Activated T-cell treated with anti-CD3 and anti-CD28 coated beads, Interleukin-2, amount 50 U/mL, for 72 hours (primary cell): Measurements from ENCODE around the gene DNAJC11. TPM values are rescaled to one million over a fixed set of nuclear protein-coding genes. Genes with fewer than 3 reads are reported as not detected.
A peak's percentile ranks its signal among the peaks of the same experiment; 100 is the strongest.
"Not testable (repeated sequence)": the region's sequence is repeated elsewhere in the genome, so short reads cannot be mapped to it uniquely, and the experiment has no call there.

ENCODE experiments used
- ATAC-seq, 2 donors: fragments of 150-1000 bp; cut with Tn5 transposase; replicated peaks in 1 of 2; 2 replicates each; pipeline ENCODE4 v1.10.0; 2021; ENCODE audit warnings: moderate library complexity in 2 of 2, mild to moderate bottlenecking in 1 of 2
- DNase-seq, 2 donors: peaks; one replicate each; pipeline ENCODE4 v3.0.0; 2021 to 2022; ENCODE audit warnings: mixed read lengths in 1 of 2
- H3K27ac Mint-ChIP-seq: one replicate; pipeline ENCODE4 v1.8.0; 2022; ENCODE audit warnings: mild to moderate bottlenecking, moderate library complexity, mixed read lengths
- H3K27me3 Mint-ChIP-seq: one replicate; pipeline ENCODE4 v1.8.0; 2022; ENCODE audit warnings: low read depth, mixed read lengths
- H3K36me3 Mint-ChIP-seq, 2 donors: one replicate each; pipeline ENCODE4 v1.8.0; 2022; ENCODE audit warnings: mixed read lengths in 2 of 2, mild to moderate bottlenecking in 1 of 2; ENCODE audit not compliant: insufficient read depth in 2 of 2
- H3K4me1 Mint-ChIP-seq: one replicate; pipeline ENCODE4 v1.8.0; 2022; ENCODE audit warnings: low read depth, mixed read lengths
- H3K4me3 Mint-ChIP-seq, 2 donors: one replicate each; pipeline ENCODE4 v1.8.0; 2022; ENCODE audit warnings: mild to moderate bottlenecking in 2 of 2, mixed read lengths in 2 of 2, moderate library complexity in 2 of 2
- H3K9me3 Mint-ChIP-seq, 2 donors: one replicate each; pipeline ENCODE4 v1.8.0; 2022; ENCODE audit warnings: mixed read lengths in 2 of 2
- total RNA-seq, 2 donors: library from RNA; stranded (reverse); gene quantifications; one replicate each; pipeline ENCODE4 v1.2.3, GENCODE V29; 2022

The DNAJC11 gene
- total RNA-seq, 2 donors from 2014 or later, result 39.7 to 56.0 TPM

GRCh38 chr1:6688757-6689156, 12.9 kb downstream of the DNAJC11 start:
- ATAC-seq (no peak), DNase-seq (no peak)
- Mint-ChIP-seq H3K27ac (peak overlapping the region; percentile 5), H3K36me3 (no peaks in the 10 kb centered on the region), H3K9me3 (no peaks in the 10 kb centered on the region), H3K4me3 (no peak overlapping the region), H3K4me1 (peaks cover 13% of the 10 kb centered on the region), H3K27me3 (no peaks in the 10 kb centered on the region)

GRCh38 chr1:6688001-6688400, 13.6 kb downstream of the DNAJC11 start:
- ATAC-seq (no peak), DNase-seq (no peak)
- H3K27ac Mint-ChIP-seq, result no peak overlapping the region
- peaks cover 21% of the 10 kb centered on the region for H3K4me1 Mint-ChIP-seq
- no peaks in the 10 kb centered on the region for H3K27me3 Mint-ChIP-seq
- no peaks in the 10 kb centered on the region for H3K36me3 Mint-ChIP-seq
- no peak overlapping the region for H3K4me3 Mint-ChIP-seq
- no peaks in the 10 kb centered on the region for H3K9me3 Mint-ChIP-seq

- DNase-seq (no peak), ATAC-seq (no peak)
- Mint-ChIP-seq H3K27me3 (no peaks in the 10 kb centered on the region), H3K9me3 (no peaks in the 10 kb centered on the region), H3K27ac (no peak overlapping the region), H3K4me1 (peaks cover 21% of the 10 kb centered on the region), H3K4me3 (no peak overlapping the region), H3K36me3 (no peaks in the 10 kb centered on the region)
Observed at GRCh38 chr1:6686294-6686693, 15.3 kb downstream of the DNAJC11 start.

- H3K9me3 Mint-ChIP-seq, result no peaks in the 10 kb centered on the region
- no peak overlapping the region for H3K27ac Mint-ChIP-seq
- H3K27me3 Mint-ChIP-seq, result no peaks in the 10 kb centered on the region
- no peak for ATAC-seq
- no peak overlapping the region for H3K4me3 Mint-ChIP-seq
- no peak for DNase-seq
- peaks cover 0 to 5% of the 10 kb centered on the region in 2 donors for H3K36me3 Mint-ChIP-seq
- peaks cover 21% of the 10 kb centered on the region for H3K4me1 Mint-ChIP-seq
Observed at GRCh38 chr1:6685381-6685780, 16.2 kb downstream of the DNAJC11 start.

- Mint-ChIP-seq H3K4me3 (no peak overlapping the region), H3K4me1 (peaks cover 12% of the 10 kb centered on the region), H3K27ac (no peak overlapping the region), H3K36me3 (peaks cover 4 to 9% of the 10 kb centered on the region in 2 donors), H3K9me3 (no peaks in the 10 kb centered on the region), H3K27me3 (no peaks in the 10 kb centered on the region)
- DNase-seq (peak in 1 of 2 donors; percentile 5), ATAC-seq (peak; percentile 37 to 83)
Observed at GRCh38 chr1:6683434-6683833, 18.2 kb downstream of the DNAJC11 start.

- Mint-ChIP-seq H3K27ac (no peak overlapping the region), H3K36me3 (peaks cover 4 to 15% of the 10 kb centered on the region in 2 donors), H3K4me3 (no peak overlapping the region), H3K27me3 (no peaks in the 10 kb centered on the region), H3K9me3 (no peaks in the 10 kb centered on the region), H3K4me1 (no peaks in the 10 kb centered on the region)
- no peak for ATAC-seq
- no peak for DNase-seq
Observed at GRCh38 chr1:6675941-6676340, 25.7 kb downstream of the DNAJC11 start.

- Mint-ChIP-seq H3K36me3 (peaks cover 4 to 8% of the 10 kb centered on the region in 2 donors), H3K27ac (no peak overlapping the region), H3K4me3 (no peak overlapping the region), H3K9me3 (no peaks in the 10 kb centered on the region), H3K27me3 (no peaks in the 10 kb centered on the region), H3K4me1 (no peaks in the 10 kb centered on the region)
- ATAC-seq, result no peak
- DNase-seq, result no peak
Observed at GRCh38 chr1:6674771-6675170, 26.8 kb downstream of the DNAJC11 start.

GRCh38 chr1:6673816-6674398, 27.7 kb downstream of the DNAJC11 start:
- Mint-ChIP-seq H3K9me3 (no peaks in the 10 kb centered on the region), H3K36me3 (peaks cover 2 to 6% of the 10 kb centered on the region in 2 donors), H3K4me3 (no peak overlapping the region), H3K4me1 (no peaks in the 10 kb centered on the region), H3K27ac (no peak overlapping the region), H3K27me3 (no peaks in the 10 kb centered on the region)
- ATAC-seq (no peak), DNase-seq (no peak)

GRCh38 chr1:6672558-6672957, 29.1 kb downstream of the DNAJC11 start:
- Mint-ChIP-seq H3K27ac (no peak overlapping the region), H3K27me3 (no peaks in the 10 kb centered on the region), H3K4me1 (no peaks in the 10 kb centered on the region), H3K36me3 (peaks cover 0 to 8% of the 10 kb centered on the region in 2 donors), H3K4me3 (no peak overlapping the region), H3K9me3 (no peaks in the 10 kb centered on the region)
- DNase-seq (no peak), ATAC-seq (no peak)

- Mint-ChIP-seq H3K27ac (no peak overlapping the region), H3K9me3 (no peaks in the 10 kb centered on the region), H3K4me1 (no peaks in the 10 kb centered on the region), H3K4me3 (no peak overlapping the region), H3K27me3 (no peaks in the 10 kb centered on the region), H3K36me3 (peaks cover 2 to 6% of the 10 kb centered on the region in 2 donors)
- DNase-seq, result no peak
- ATAC-seq, result no peak
Observed at GRCh38 chr1:6668503-6668902, 33.1 kb downstream of the DNAJC11 start.

- ATAC-seq, result no peak
- H3K4me3 Mint-ChIP-seq, result no peak overlapping the region
Observed at GRCh38 chr1:6667139-6667538, 34.5 kb downstream of the DNAJC11 start.

GRCh38 chr1:6666696-6667095, 34.9 kb downstream of the DNAJC11 start:
- H3K27ac Mint-ChIP-seq, result no peak overlapping the region
- ATAC-seq (no peak), DNase-seq (no peak)
- H3K4me1 Mint-ChIP-seq, result no peaks in the 10 kb centered on the region
- no peaks in the 10 kb centered on the region for H3K27me3 Mint-ChIP-seq
- no peak overlapping the region for H3K4me3 Mint-ChIP-seq
- peaks cover 2 to 9% of the 10 kb centered on the region in 2 donors for H3K36me3 Mint-ChIP-seq
- H3K9me3 Mint-ChIP-seq, result no peaks in the 10 kb centered on the region

More at GRCh38 chr1:6667139-6667538, 34.5 kb downstream of the DNAJC11 start:
- Mint-ChIP-seq H3K27me3 (no peaks in the 10 kb centered on the region), H3K9me3 (no peaks in the 10 kb centered on the region), H3K4me1 (no peaks in the 10 kb centered on the region), H3K36me3 (peaks cover 2 to 9% of the 10 kb centered on the region in 2 donors), H3K27ac (no peak overlapping the region)
- DNase-seq, result no peak

- not testable (repeated sequence) for H3K36me3 Mint-ChIP-seq, H3K9me3 Mint-ChIP-seq, H3K4me1 Mint-ChIP-seq, H3K27ac Mint-ChIP-seq, H3K27me3 Mint-ChIP-seq, ATAC-seq, DNase-seq, H3K4me3 Mint-ChIP-seq
Observed at GRCh38 chr1:6662468-6662867, 39.1 kb downstream of the DNAJC11 start.

GRCh38 chr1:6660415-6661049, 41.1 kb downstream of the DNAJC11 start:
- H3K27me3 Mint-ChIP-seq, result no peaks in the 10 kb centered on the region
- ATAC-seq (no peak), DNase-seq (no peak)
- H3K4me1 Mint-ChIP-seq, result no peaks in the 10 kb centered on the region
- no peak overlapping the region for H3K4me3 Mint-ChIP-seq
- peaks cover under 1 to 6% of the 10 kb centered on the region in 2 donors for H3K36me3 Mint-ChIP-seq
- no peak overlapping the region for H3K27ac Mint-ChIP-seq
- no peaks in the 10 kb centered on the region for H3K9me3 Mint-ChIP-seq
